IMR-90 (cell line): ENCODE results near the gene OR13G1. TPM values are rescaled to one million over a fixed set of nuclear protein-coding genes. Genes with fewer than 3 reads are reported as not detected.

ENCODE experiments used
- ATAC-seq: fragments of 200-7000 bp; cut with Tn5 transposase; 2 replicates; pipeline ENCODE4 v1.9.1; 2020; ENCODE audit warnings: low read depth, mild to moderate bottlenecking, moderate library complexity
- BruUV-seq: library from RNA; stranded (reverse); fragments of 400-500 nt; replicated peaks from 2 replicates; lab custom pipeline; 2021; lab: Mats Ljungman, UMichigan
- CTCF ChIA-PET: fragments of 300-600 bp; formaldehyde crosslinking; extraction: SDS; loops from one replicate; lab custom pipeline; 2021; ENCODE audit warnings: antibody characterized with exemption; lab: Yijun Ruan, JAX
- POLR2A ChIA-PET: fragments of 300-600 bp; sonication (Branson Sonifier 250); formaldehyde crosslinking; loops from one replicate; lab custom pipeline; 2022; ENCODE audit warnings: antibody characterized with exemption; ENCODE audit not compliant: unreplicated experiment; lab: Charles Lee
- DNase-seq: peaks from one replicate; pipeline ENCODE4 v3.0.0; 2013
- H2AFZ ChIP-seq: replicated peaks from 2 replicates; pipeline ENCODE3; 2013; ENCODE audit warnings: low read length, mild to moderate bottlenecking; ENCODE audit not compliant: poor library complexity
- H2AK5ac ChIP-seq: 2 replicates; pipeline ENCODE4 v1.6.1; 2013; ENCODE audit warnings: low read depth, low read length, inconsistent platforms
- H2AK9ac ChIP-seq: replicated peaks from 2 replicates; pipeline ENCODE3; 2013; ENCODE audit warnings: mild to moderate bottlenecking, low read depth, low read length, moderate library complexity; ENCODE audit not compliant: poor library complexity
- H2BK120ac ChIP-seq: 2 replicates; pipeline ENCODE4 v1.6.1; 2013; ENCODE audit warnings: low read depth, low read length, inconsistent platforms
- H2BK15ac ChIP-seq: 3 replicates; pipeline ENCODE4 v1.6.1; 2013; ENCODE audit warnings: low read depth, low read length, inconsistent platforms
- H2BK20ac ChIP-seq: 2 replicates; pipeline ENCODE4 v1.6.1; 2013; ENCODE audit warnings: low read depth, mild to moderate bottlenecking, inconsistent platforms, low read length, moderate library complexity
- H2BK5ac ChIP-seq: 2 replicates; pipeline ENCODE4 v1.6.1; 2013; ENCODE audit warnings: mild to moderate bottlenecking, low read depth, low read length, inconsistent platforms; ENCODE audit not compliant: poor library complexity, severe bottlenecking
- H3K14ac ChIP-seq: replicated peaks from 2 replicates; pipeline ENCODE4 v1.6.1; 2013; ENCODE audit warnings: low read depth, low read length, inconsistent platforms
- H3K18ac ChIP-seq: 2 replicates; pipeline ENCODE4 v1.6.1; 2013; ENCODE audit warnings: low read depth, low read length, control low read depth
- H3K23ac ChIP-seq: 2 replicates; pipeline ENCODE4 v1.6.1; 2013; ENCODE audit warnings: low read depth, low read length, inconsistent platforms
- H3K27ac ChIP-seq: 2 replicates; pipeline ENCODE4 v1.5.1; 2013; ENCODE audit warnings: mild to moderate bottlenecking, control low read depth, low read length; ENCODE audit not compliant: insufficient read depth
- H3K27me3 ChIP-seq: 2 replicates; pipeline ENCODE4 v1.6.1; 2013; ENCODE audit warnings: low read length; ENCODE audit not compliant: control insufficient read depth, insufficient read depth
- H3K36me3 ChIP-seq: 2 replicates; pipeline ENCODE4 v1.6.1; 2013; ENCODE audit warnings: low read length, mixed read lengths; ENCODE audit not compliant: control insufficient read depth, insufficient read depth
- H3K4ac ChIP-seq: 2 replicates; pipeline ENCODE4 v1.6.1; 2013; ENCODE audit warnings: low read depth, low read length, inconsistent platforms
- H3K4me1 ChIP-seq: 2 replicates; pipeline ENCODE4 v1.6.1; 2013; ENCODE audit warnings: low read length, mixed read lengths; ENCODE audit not compliant: control insufficient read depth, insufficient read depth
- H3K4me2 ChIP-seq: 2 replicates; pipeline ENCODE4 v1.6.1; 2013; ENCODE audit warnings: low read depth, mild to moderate bottlenecking, control low read depth, low read length, moderate library complexity
- H3K4me3 ChIP-seq: 2 replicates; pipeline ENCODE4 v1.5.1; 2013; ENCODE audit warnings: low read depth, mild to moderate bottlenecking, control low read depth, low read length, moderate library complexity; ENCODE audit not compliant: insufficient read depth
- H3K56ac ChIP-seq: 2 replicates; pipeline ENCODE4 v1.6.1; 2013; ENCODE audit warnings: low read length, inconsistent platforms; ENCODE audit not compliant: insufficient read depth; ENCODE audit errors: extremely low read depth
- H3K79me1 ChIP-seq, 2 experiments: 2 replicates each; pipeline ENCODE4 v1.6.1; 2013; ENCODE audit warnings: low read length in 2 of 2, inconsistent platforms in 1 of 2, low read depth in 1 of 2
- H3K9ac ChIP-seq: 2 replicates; pipeline ENCODE4 v1.6.1; 2013; ENCODE audit warnings: low read depth, low read length, control low read depth
- H3K9me1 ChIP-seq: 2 replicates; pipeline ENCODE4 v1.6.1; 2013; ENCODE audit warnings: low read length, inconsistent platforms; ENCODE audit not compliant: insufficient read depth
- H3K9me3 ChIP-seq: 2 replicates; pipeline ENCODE4 v1.6.1; 2013; ENCODE audit warnings: low read length; ENCODE audit not compliant: control insufficient read depth, insufficient read depth
- H4K20me1 ChIP-seq: 2 replicates; pipeline ENCODE4 v1.6.1; 2013; ENCODE audit warnings: low read length, inconsistent platforms; ENCODE audit not compliant: insufficient read depth
- H4K5ac ChIP-seq: 2 replicates; pipeline ENCODE4 v1.6.1; 2013; ENCODE audit warnings: mild to moderate bottlenecking, low read depth, low read length, control low read depth
- H4K8ac ChIP-seq, 2 experiments: 2 replicates each; pipeline ENCODE4 v1.6.1; 2013; ENCODE audit warnings: low read depth in 2 of 2, low read length in 2 of 2, control low read depth in 1 of 2, inconsistent platforms in 1 of 2
- H4K91ac ChIP-seq: 2 replicates; pipeline ENCODE4 v1.6.1; 2013; ENCODE audit warnings: low read depth, low read length, inconsistent platforms; ENCODE audit not compliant: insufficient read depth
- CTCF ChIP-seq: conservative IDR thresholded peaks from 2 replicates; pipeline ENCODE4 v1.5.1; 2012; ENCODE audit warnings: mild to moderate bottlenecking, low read depth, low read length, improper control_type of control experiment
- NFE2L2 ChIP-seq: fragments of 150-350 bp; IDR thresholded peaks from 2 replicates; pipeline ENCODE4 v1.6.1; 2016; ENCODE audit warnings: low read depth, mild to moderate bottlenecking, low read length
- RAD21 ChIP-seq: IDR thresholded peaks from 2 replicates; pipeline ENCODE4 v1.6.1; 2012; ENCODE audit warnings: low read length, improper control_type of control experiment
- RCOR1 ChIP-seq: IDR thresholded peaks from 2 replicates; pipeline ENCODE4 v1.6.1; 2012; ENCODE audit warnings: mild to moderate bottlenecking, low read length, improper control_type of control experiment; ENCODE audit not compliant: insufficient replicate concordance
- WGBS, 2 experiments: methylation state at CpG; one replicate each; pipeline versions ENCODE4 v1.1.5 to v1.1.7; 2013; ENCODE audit warnings: missing lambda C conversion rate in 2 of 2; ENCODE audit not compliant: insufficient read length in 1 of 2; ENCODE audit errors: extremely low coverage in 2 of 2; 5-methylcytosine and 5-hydroxymethylcytosine counted together
- dilution Hi-C: fragments of 300-500 bp; cut with HindIII; formaldehyde crosslinking; loops from one replicate; pipeline ENCODE4 v1.14.3; 2018; ENCODE audit warnings: low sequenced_read_pairs; ENCODE audit not compliant: unreplicated experiment
- in situ Hi-C: fragments of 300-500 bp; cut with MboI; formaldehyde crosslinking; loops from 3 replicates; pipeline ENCODE4 v1.14.3; 2019; ENCODE audit warnings: low sequenced_read_pairs, inconsistent platforms, mixed read lengths
- intact Hi-C: fragments of 100-400 bp; cut with micrococcal nuclease; formaldehyde crosslinking; loops from 2 replicates; pipeline ENCODE4 v1.10.0; 2022
- polyA plus RNA-seq, 3 experiments: library from polyadenylated mRNA; depleted of rRNA; stranded (reverse); fragments of >200 nt; gene quantifications; 2 replicates each; pipeline ENCODE4 v1.2.3, GENCODE V29; 2012; ENCODE audit warnings: low replicate concordance in 1 of 3
- total RNA-seq: library from RNA; depleted of rRNA; stranded (reverse); fragments of >200 nt; gene quantifications from 2 replicates; pipeline ENCODE4 v1.2.3, GENCODE V29; 2012

The OR13G1 gene
- total and polyA plus RNA-seq, 2 of the 4 experiments (the other 2 are of a cell fraction), result not detected

- in situ Hi-C loops, result no loop called here
Measured at GRCh38 chr1:247681288-247681897, 1.9 kb upstream of the OR13G1 start.

More at GRCh38 chr1:247681288-247681897, 1.9 kb upstream of the OR13G1 start:
- peak; percentile 51 for TF ChIP-seq RAD21
- TF ChIP-seq NFE2L2, result no peak
- TF ChIP-seq RCOR1, result no peak
- peak; percentile 47 for TF ChIP-seq CTCF
- H3K9me3 ChIP-seq, result peaks cover 2% of the 10 kb centered on the region; the same call in 1 of the 2 replicates
- no peaks in the 10 kb centered on the region for H3K36me3 ChIP-seq
- H2AK5ac ChIP-seq, result no peak overlapping the region
- no peaks in the 10 kb centered on the region for H3K9me1 ChIP-seq
- H3K79me1 ChIP-seq, result no peaks in the 10 kb centered on the region
- no CpG with 5 or more reads among the region's 7 CpGs for WGBS, 2 experiments
- no peak overlapping the region for H3K4me2 ChIP-seq
- H3K4ac ChIP-seq, result no peak overlapping the region
- no peak overlapping the region for H3K4me3 ChIP-seq
- ChIA-PET CTCF (no interaction called here), POLR2A (no interaction called here)
- H2AFZ ChIP-seq, result no peak overlapping the region
- no peak overlapping the region for H2BK15ac ChIP-seq
- H3K23ac ChIP-seq, result no peak overlapping the region
- H3K18ac ChIP-seq, result no peak overlapping the region
- H2BK5ac ChIP-seq, result no peak overlapping the region
- H3K4me1 ChIP-seq, result no peaks in the 10 kb centered on the region
- no peak overlapping the region for H3K27ac ChIP-seq
- no peak for ATAC-seq
- dilution Hi-C loops (no loop called here), intact Hi-C loops (no loop called here)
- no TSS peak for BruUV-seq
- H4K91ac ChIP-seq, result no peak overlapping the region
- H4K20me1 ChIP-seq, result no peaks in the 10 kb centered on the region
- no peak overlapping the region for H3K14ac ChIP-seq
- no peak overlapping the region for H3K9ac ChIP-seq
- no peak overlapping the region for H2BK20ac ChIP-seq
- no peak overlapping the region for H3K56ac ChIP-seq
- no peak overlapping the region for H4K8ac ChIP-seq
- H3K27me3 ChIP-seq, result no peaks in the 10 kb centered on the region
- no peak overlapping the region for H2AK9ac ChIP-seq
- peak; percentile 27 for DNase-seq
- no peak overlapping the region for H4K5ac ChIP-seq
- no peak overlapping the region for H2BK120ac ChIP-seq
